Measurements from ENCODE around the gene PRKD1.

Gene PRKD1

GRCh38 chr14:29927376-29928116 is at the start of gene PRKD1:
TSS of gene PRKD1 (minus strand) at chr14:29927847.
- DNase-seq: no peak

- no peak for DNase-seq
Measured at GRCh38 chr14:29971101-29971500, 43.5 kb upstream of the PRKD1 start.

- no peak for DNase-seq
Measured at GRCh38 chr14:29955087-29955486, 27.4 kb upstream of the PRKD1 start.

GRCh38 chr14:29953501-29953900 is 25.9 kb upstream of the PRKD1 start:
- no peak for DNase-seq

GRCh38 chr14:29944091-29944490 is 16.4 kb upstream of the PRKD1 start:
- DNase-seq: no peak

GRCh38 chr14:29941401-29941800 is 13.8 kb upstream of the PRKD1 start:
- DNase-seq: no peak

- no peak for DNase-seq
Measured at GRCh38 chr14:29940482-29940881, 12.8 kb upstream of the PRKD1 start.

GRCh38 chr14:29937116-29937515 is 9.5 kb upstream of the PRKD1 start:
- DNase-seq: no peak

- no peak for DNase-seq
Measured at GRCh38 chr14:29930283-29930682, 2.6 kb upstream of the PRKD1 start.

- no peak for DNase-seq
Measured at GRCh38 chr14:29928117-29928640, 532 bp upstream of the PRKD1 start.

- DNase-seq: no peak
Measured at GRCh38 chr14:29926701-29927375, 809 bp downstream of the PRKD1 start.

GRCh38 chr14:29926228-29926627 is 1.4 kb downstream of the PRKD1 start:
- no peak for DNase-seq

GRCh38 chr14:29925736-29926135 is 1.9 kb downstream of the PRKD1 start:
- DNase-seq: no peak

GRCh38 chr14:29925101-29925722 is 2.4 kb downstream of the PRKD1 start:
- DNase-seq: no peak

GRCh38 chr14:29919845-29920244 is 7.8 kb downstream of the PRKD1 start:
- no peak for DNase-seq

- no peak for DNase-seq
Measured at GRCh38 chr14:29918981-29919380, 8.7 kb downstream of the PRKD1 start.

GRCh38 chr14:29913566-29913965 is 14.1 kb downstream of the PRKD1 start:
- DNase-seq: no peak

GRCh38 chr14:29911810-29912209 is 15.8 kb downstream of the PRKD1 start:
- no peak for DNase-seq

- DNase-seq: no peak
Measured at GRCh38 chr14:29908652-29909577, 18.7 kb downstream of the PRKD1 start.

- DNase-seq: no peak
Measured at GRCh38 chr14:29906256-29906870, 21.3 kb downstream of the PRKD1 start.

- no peak for DNase-seq
Measured at GRCh38 chr14:29905543-29905942, 22.1 kb downstream of the PRKD1 start.

- no peak for DNase-seq
Measured at GRCh38 chr14:29900609-29901350, 26.9 kb downstream of the PRKD1 start.
